PFSK-1 (cell line): Measurements from ENCODE around the gene IQGAP3.

Experiments
- FOXP2 ChIP-seq: optimal IDR thresholded peaks from 2 replicates; pipeline ENCODE3; 2011; ENCODE audit warnings: borderline replicate concordance, control low read depth, inconsistent platforms; ENCODE audit not compliant: insufficient read depth; ENCODE audit errors: extremely low read length, extremely low read depth
- POLR2AphosphoS5 ChIP-seq: IDR thresholded peaks from 2 replicates; pipeline ENCODE4 v1.6.1; 2012; ENCODE audit warnings: low read depth, mild to moderate bottlenecking, control low read depth, low read length, moderate library complexity
- SIN3A ChIP-seq: IDR thresholded peaks from 2 replicates; pipeline ENCODE4 v1.6.1; 2012; ENCODE audit warnings: mild to moderate bottlenecking, low read length, moderate library complexity, borderline replicate concordance; ENCODE audit not compliant: insufficient read depth
- TAF1 ChIP-seq: IDR thresholded peaks from 2 replicates; pipeline ENCODE4 v1.6.1; 2012; ENCODE audit warnings: low read length, control low read depth, borderline replicate concordance; ENCODE audit not compliant: insufficient read depth
- TF ChIP-seq, protein P1 (sequence below), 2 experiments: IDR thresholded peaks; 2 replicates each; pipeline versions ENCODE4 v1.6.1 to v1.8.0; 2011 to 2012; ENCODE audit warnings: low read depth in 2 of 2, low read length in 2 of 2, control low read depth in 1 of 2, inconsistent platforms in 1 of 2, mild to moderate bottlenecking in 1 of 2, moderate library complexity in 1 of 2; ENCODE audit not compliant: insufficient read depth in 1 of 2

Gene IQGAP3

GRCh38 chr1:156590326-156591180, 18.2 kb upstream of the IQGAP3 start:
- TF ChIP-seq POLR2AphosphoS5: no peak
- no peak for TF ChIP-seq TAF1
- TF ChIP-seq FOXP2: no peak
- TF ChIP-seq, protein P1, sequence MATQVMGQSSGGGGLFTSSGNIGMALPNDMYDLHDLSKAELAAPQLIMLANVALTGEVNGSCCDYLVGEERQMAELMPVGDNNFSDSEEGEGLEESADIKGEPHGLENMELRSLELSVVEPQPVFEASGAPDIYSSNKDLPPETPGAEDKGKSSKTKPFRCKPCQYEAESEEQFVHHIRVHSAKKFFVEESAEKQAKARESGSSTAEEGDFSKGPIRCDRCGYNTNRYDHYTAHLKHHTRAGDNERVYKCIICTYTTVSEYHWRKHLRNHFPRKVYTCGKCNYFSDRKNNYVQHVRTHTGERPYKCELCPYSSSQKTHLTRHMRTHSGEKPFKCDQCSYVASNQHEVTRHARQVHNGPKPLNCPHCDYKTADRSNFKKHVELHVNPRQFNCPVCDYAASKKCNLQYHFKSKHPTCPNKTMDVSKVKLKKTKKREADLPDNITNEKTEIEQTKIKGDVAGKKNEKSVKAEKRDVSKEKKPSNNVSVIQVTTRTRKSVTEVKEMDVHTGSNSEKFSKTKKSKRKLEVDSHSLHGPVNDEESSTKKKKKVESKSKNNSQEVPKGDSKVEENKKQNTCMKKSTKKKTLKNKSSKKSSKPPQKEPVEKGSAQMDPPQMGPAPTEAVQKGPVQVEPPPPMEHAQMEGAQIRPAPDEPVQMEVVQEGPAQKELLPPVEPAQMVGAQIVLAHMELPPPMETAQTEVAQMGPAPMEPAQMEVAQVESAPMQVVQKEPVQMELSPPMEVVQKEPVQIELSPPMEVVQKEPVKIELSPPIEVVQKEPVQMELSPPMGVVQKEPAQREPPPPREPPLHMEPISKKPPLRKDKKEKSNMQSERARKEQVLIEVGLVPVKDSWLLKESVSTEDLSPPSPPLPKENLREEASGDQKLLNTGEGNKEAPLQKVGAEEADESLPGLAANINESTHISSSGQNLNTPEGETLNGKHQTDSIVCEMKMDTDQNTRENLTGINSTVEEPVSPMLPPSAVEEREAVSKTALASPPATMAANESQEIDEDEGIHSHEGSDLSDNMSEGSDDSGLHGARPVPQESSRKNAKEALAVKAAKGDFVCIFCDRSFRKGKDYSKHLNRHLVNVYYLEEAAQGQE (IDR thresholded peaks at IDR 0.05; ENCODE audit: insufficient read depth in 1 of 2, low read depth in 2 of 2, low read length in 2 of 2): no peak

GRCh38 chr1:156589546-156589945, 17.2 kb upstream of the IQGAP3 start:
- TF ChIP-seq SIN3A (no peak), POLR2AphosphoS5 (no peak), FOXP2 (no peak)

GRCh38 chr1:156586892-156587477, 14.6 kb upstream of the IQGAP3 start:
- no peak for TF ChIP-seq SIN3A
- TF ChIP-seq TAF1: no peak
- no peak for TF ChIP-seq FOXP2
- TF ChIP-seq POLR2AphosphoS5: no peak
- TF ChIP-seq, protein P1 (IDR thresholded peaks at IDR 0.05; ENCODE audit: insufficient read depth in 1 of 2, low read depth in 2 of 2, low read length in 2 of 2): no peak

- TF ChIP-seq FOXP2: no peak
Measured at GRCh38 chr1:156586323-156586722, 14.0 kb upstream of the IQGAP3 start.

GRCh38 chr1:156584813-156585212, 12.4 kb upstream of the IQGAP3 start:
- TF ChIP-seq TAF1 (no peak), SIN3A (no peak), POLR2AphosphoS5 (no peak), FOXP2 (no peak)
- TF ChIP-seq, protein P1 (IDR thresholded peaks at IDR 0.05; ENCODE audit: insufficient read depth in 1 of 2, low read depth in 2 of 2, low read length in 2 of 2): no peak

GRCh38 chr1:156583821-156584622, 11.7 kb upstream of the IQGAP3 start:
- TF ChIP-seq SIN3A: no peak
- TF ChIP-seq, protein P1 (IDR thresholded peaks at IDR 0.05; ENCODE audit: insufficient read depth in 1 of 2, low read depth in 2 of 2, low read length in 2 of 2): no peak
- no peak for TF ChIP-seq FOXP2
- no peak for TF ChIP-seq TAF1
- no peak for TF ChIP-seq POLR2AphosphoS5
